HepG2 (cell line): Measurements from ENCODE around the gene SP6. TPM values are rescaled to one million over a fixed set of nuclear protein-coding genes. Genes with fewer than 3 reads are reported as not detected.

Source experiments
- BRCA1 ChIP-seq: sonication (generic); formaldehyde crosslinking; IDR thresholded peaks from 2 replicates; pipeline ENCODE4 v1.4.0; 2020; ENCODE audit warnings: missing genetic modification reagents
- CEBPB ChIP-seq: IDR thresholded peaks from 2 replicates; pipeline ENCODE4 v1.6.1; 2011; ENCODE audit warnings: low read depth, low read length, improper control_type of control experiment, borderline replicate concordance
- DZIP1 ChIP-seq: sonication (generic); formaldehyde crosslinking; IDR thresholded peaks from 2 replicates; pipeline ENCODE4 v1.5.0; 2020; ENCODE audit warnings: mild to moderate bottlenecking, missing genetic modification reagents
- FOXK2 ChIP-seq: fragments of 450-650 bp; IDR thresholded peaks from 2 replicates; pipeline ENCODE4 v1.6.1; 2016
- IRF2 ChIP-seq: IDR thresholded peaks from 2 replicates; pipeline ENCODE4 v1.6.1; 2018; ENCODE audit warnings: missing genetic modification reagents, missing compliant biosample characterization
- KLF13 ChIP-seq: sonication (generic); formaldehyde crosslinking; IDR thresholded peaks from 2 replicates; pipeline ENCODE4 v1.4.0; 2020; ENCODE audit warnings: mild to moderate bottlenecking, missing genetic modification reagents
- KMT2A ChIP-seq: sonication (generic); formaldehyde crosslinking; IDR thresholded peaks from 2 replicates; pipeline ENCODE4 v1.4.0; 2020; ENCODE audit warnings: missing genetic modification reagents
- NFKBIZ ChIP-seq: IDR thresholded peaks from 2 replicates; pipeline ENCODE4 v1.6.1; 2018; ENCODE audit warnings: missing genetic modification reagents, missing compliant biosample characterization
- NR1H2 ChIP-seq: sonication (generic); formaldehyde crosslinking; IDR thresholded peaks from 2 replicates; pipeline ENCODE4 v1.8.1; 2022; ENCODE audit warnings: low read depth, missing genetic modification reagents, borderline replicate concordance
- NR3C1 ChIP-seq: sonication (generic); formaldehyde crosslinking; IDR thresholded peaks from 2 replicates; pipeline ENCODE4 v1.4.0; 2020; ENCODE audit warnings: missing genetic modification reagents
- PAF1 ChIP-seq: IDR thresholded peaks from 2 replicates; pipeline ENCODE4 v1.6.1; 2016; ENCODE audit warnings: missing genetic modification reagents, missing compliant biosample characterization
- SAFB2 ChIP-seq: sonication (generic); formaldehyde crosslinking; IDR thresholded peaks from 2 replicates; pipeline ENCODE4 v1.5.1; 2020; ENCODE audit warnings: missing genetic modification reagents, low read depth, mild to moderate bottlenecking, borderline replicate concordance
- THYN1 ChIP-seq: sonication (generic); formaldehyde crosslinking; IDR thresholded peaks from 2 replicates; pipeline ENCODE4 v1.8.1; 2023; ENCODE audit warnings: low read depth, mild to moderate bottlenecking, moderate library complexity, missing genetic modification reagents, borderline replicate concordance
- XBP1 ChIP-seq: sonication (generic); formaldehyde crosslinking; IDR thresholded peaks from 2 replicates; pipeline ENCODE4 v1.5.0; 2020; ENCODE audit warnings: missing genetic modification reagents
- ZC3H13 ChIP-seq: sonication (generic); formaldehyde crosslinking; IDR thresholded peaks from 2 replicates; pipeline ENCODE4 v1.8.1; 2023; ENCODE audit warnings: mild to moderate bottlenecking, missing genetic modification reagents, moderate library complexity
- ZFP36L2 ChIP-seq: sonication (generic); formaldehyde crosslinking; IDR thresholded peaks from 2 replicates; pipeline ENCODE4 v1.4.0; 2020; ENCODE audit warnings: missing genetic modification reagents
- ZNF224 ChIP-seq: sonication (generic); formaldehyde crosslinking; IDR thresholded peaks from 2 replicates; pipeline ENCODE4 v1.5.0; 2020; ENCODE audit warnings: mild to moderate bottlenecking, missing genetic modification reagents
- ZNF275 ChIP-seq: sonication (generic); formaldehyde crosslinking; IDR thresholded peaks from 2 replicates; pipeline ENCODE4 v1.8.0; 2022; ENCODE audit warnings: missing genetic modification reagents, mild to moderate bottlenecking, inconsistent platforms, borderline replicate concordance
- ZNF282 ChIP-seq: fragments of 450-650 bp; IDR thresholded peaks from 2 replicates; pipeline ENCODE4 v1.6.1; 2018; ENCODE audit not compliant: partially characterized antibody
- ZNF333 ChIP-seq: sonication (generic); formaldehyde crosslinking; IDR thresholded peaks from 2 replicates; pipeline ENCODE4 v1.4.0; 2020; ENCODE audit warnings: mild to moderate bottlenecking, missing genetic modification reagents, borderline replicate concordance
- ZNF781 ChIP-seq: sonication (generic); formaldehyde crosslinking; IDR thresholded peaks from 2 replicates; pipeline ENCODE4 v1.5.1; 2020; ENCODE audit warnings: borderline replicate concordance, mild to moderate bottlenecking, missing genetic modification reagents; ENCODE audit errors: not compliant biosample characterization
- polyA plus RNA-seq, 8 experiments: library from polyadenylated mRNA; depleted of rRNA in 3 of 8; stranded (reverse) in 7 of 8; unstranded in 1 of 8; fragments of >200 nt; fragmentation: Illumina TruSeq in 4 of 8; extraction: Trizol in 4 of 8; gene quantifications; 2 replicates each; pipeline versions ENCODE4 v1.2.1 to v1.2.3, GENCODE V29; 2011 to 2016; ENCODE audit warnings: low read depth in 4 of 8, missing spikeins in 1 of 8, mixed read lengths in 1 of 8; ENCODE audit not compliant: insufficient read depth in 1 of 8
- total RNA-seq, 5 experiments: library from RNA; depleted of rRNA; stranded (reverse); fragments of >200 nt; fragmentation: Illumina TruSeq; extraction: Trizol; gene quantifications; 2 replicates each; pipeline ENCODE4 v1.2.3, GENCODE V29; 2016; ENCODE audit warnings: low read depth in 1 of 5
- TF ChIP-seq, protein P1 (sequence below): sonication (generic); formaldehyde crosslinking; IDR thresholded peaks from 2 replicates; pipeline ENCODE4; 2020; ENCODE audit warnings: missing genetic modification reagents, mild to moderate bottlenecking, borderline replicate concordance
- TF ChIP-seq, protein P2 (sequence below): sonication (generic); formaldehyde crosslinking; IDR thresholded peaks from 2 replicates; pipeline ENCODE4 v1.5.0; 2020; ENCODE audit warnings: mild to moderate bottlenecking, missing genetic modification reagents, moderate library complexity

The SP6 gene
- total and polyA plus RNA-seq, 2 of the 13 experiments (the other 11 are each of a cell fraction or from before 2014, with no cell fraction given) = 0.07 TPM

DNA sequence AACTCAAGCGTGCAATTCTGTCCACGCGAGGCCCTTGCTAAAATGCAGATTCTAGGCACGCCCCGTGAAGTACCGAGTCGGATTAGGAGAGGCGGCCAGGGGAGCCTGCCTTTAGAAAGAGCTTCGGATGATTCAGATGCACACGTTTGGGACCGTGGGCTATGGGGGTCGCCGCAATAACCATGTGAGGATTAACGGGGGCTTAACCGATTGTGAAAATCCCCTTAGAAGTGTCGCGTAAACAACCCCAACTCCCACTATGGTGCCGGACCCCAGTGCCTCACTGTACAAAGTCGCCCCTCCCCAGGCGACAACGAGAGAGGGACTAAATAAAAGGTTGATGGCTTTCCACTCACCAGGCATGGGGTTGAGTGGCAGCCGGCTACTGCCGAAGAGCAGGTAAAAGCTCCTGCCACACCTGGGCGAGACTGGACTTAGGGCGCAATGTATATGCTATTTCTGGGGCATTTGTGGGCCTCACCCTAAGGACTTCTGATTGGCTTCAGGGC, 44.4 kb upstream of the SP6 start (continued):
- no peak for TF ChIP-seq ZNF275 (CRISPR knock-in tag)
- TF ChIP-seq ZNF781 (CRISPR knock-in tag) = no peak
- no peak; the same call in 1 of the 2 replicates for TF ChIP-seq KMT2A (CRISPR knock-in tag)
- no peak for TF ChIP-seq ZNF333 (CRISPR knock-in tag)
- TF ChIP-seq ZNF224 (CRISPR knock-in tag) = peak; percentile 75; the same call in 1 of the 2 replicates
- TF ChIP-seq KLF13 (CRISPR knock-in tag) = no peak
- no peak for TF ChIP-seq NR1H2
- peak; percentile 76; the same call in 1 of the 2 replicates for TF ChIP-seq THYN1 (CRISPR knock-in tag)
- TF ChIP-seq, protein P1, sequence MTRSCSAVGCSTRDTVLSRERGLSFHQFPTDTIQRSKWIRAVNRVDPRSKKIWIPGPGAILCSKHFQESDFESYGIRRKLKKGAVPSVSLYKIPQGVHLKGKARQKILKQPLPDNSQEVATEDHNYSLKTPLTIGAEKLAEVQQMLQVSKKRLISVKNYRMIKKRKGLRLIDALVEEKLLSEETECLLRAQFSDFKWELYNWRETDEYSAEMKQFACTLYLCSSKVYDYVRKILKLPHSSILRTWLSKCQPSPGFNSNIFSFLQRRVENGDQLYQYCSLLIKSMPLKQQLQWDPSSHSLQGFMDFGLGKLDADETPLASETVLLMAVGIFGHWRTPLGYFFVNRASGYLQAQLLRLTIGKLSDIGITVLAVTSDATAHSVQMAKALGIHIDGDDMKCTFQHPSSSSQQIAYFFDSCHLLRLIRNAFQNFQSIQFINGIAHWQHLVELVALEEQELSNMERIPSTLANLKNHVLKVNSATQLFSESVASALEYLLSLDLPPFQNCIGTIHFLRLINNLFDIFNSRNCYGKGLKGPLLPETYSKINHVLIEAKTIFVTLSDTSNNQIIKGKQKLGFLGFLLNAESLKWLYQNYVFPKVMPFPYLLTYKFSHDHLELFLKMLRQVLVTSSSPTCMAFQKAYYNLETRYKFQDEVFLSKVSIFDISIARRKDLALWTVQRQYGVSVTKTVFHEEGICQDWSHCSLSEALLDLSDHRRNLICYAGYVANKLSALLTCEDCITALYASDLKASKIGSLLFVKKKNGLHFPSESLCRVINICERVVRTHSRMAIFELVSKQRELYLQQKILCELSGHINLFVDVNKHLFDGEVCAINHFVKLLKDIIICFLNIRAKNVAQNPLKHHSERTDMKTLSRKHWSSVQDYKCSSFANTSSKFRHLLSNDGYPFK (CRISPR knock-in tag) = peak; percentile 78; the same call in 1 of the 2 replicates
- peak; percentile 8; the same call in 1 of the 2 replicates for TF ChIP-seq NFKBIZ
- TF ChIP-seq ZFP36L2 (CRISPR knock-in tag) = no peak; the same call in 1 of the 2 replicates
- TF ChIP-seq DZIP1 = peak; percentile 71; the same call in 1 of the 2 replicates
- TF ChIP-seq SAFB2 (CRISPR knock-in tag) = no peak
- TF ChIP-seq, protein P2, sequence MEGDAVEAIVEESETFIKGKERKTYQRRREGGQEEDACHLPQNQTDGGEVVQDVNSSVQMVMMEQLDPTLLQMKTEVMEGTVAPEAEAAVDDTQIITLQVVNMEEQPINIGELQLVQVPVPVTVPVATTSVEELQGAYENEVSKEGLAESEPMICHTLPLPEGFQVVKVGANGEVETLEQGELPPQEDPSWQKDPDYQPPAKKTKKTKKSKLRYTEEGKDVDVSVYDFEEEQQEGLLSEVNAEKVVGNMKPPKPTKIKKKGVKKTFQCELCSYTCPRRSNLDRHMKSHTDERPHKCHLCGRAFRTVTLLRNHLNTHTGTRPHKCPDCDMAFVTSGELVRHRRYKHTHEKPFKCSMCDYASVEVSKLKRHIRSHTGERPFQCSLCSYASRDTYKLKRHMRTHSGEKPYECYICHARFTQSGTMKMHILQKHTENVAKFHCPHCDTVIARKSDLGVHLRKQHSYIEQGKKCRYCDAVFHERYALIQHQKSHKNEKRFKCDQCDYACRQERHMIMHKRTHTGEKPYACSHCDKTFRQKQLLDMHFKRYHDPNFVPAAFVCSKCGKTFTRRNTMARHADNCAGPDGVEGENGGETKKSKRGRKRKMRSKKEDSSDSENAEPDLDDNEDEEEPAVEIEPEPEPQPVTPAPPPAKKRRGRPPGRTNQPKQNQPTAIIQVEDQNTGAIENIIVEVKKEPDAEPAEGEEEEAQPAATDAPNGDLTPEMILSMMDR = no peak
- TF ChIP-seq XBP1 (CRISPR knock-in tag) = 0 out of 2 replicates have a peak, but pooled peaks have one; percentile 18
- no peak for TF ChIP-seq PAF1 (CRISPR knock-in tag)
- TF ChIP-seq BRCA1 (CRISPR knock-in tag) = no peak
- TF ChIP-seq ZNF282 = no peak
- TF ChIP-seq FOXK2 = no peak
- no peak for TF ChIP-seq NR3C1 (CRISPR knock-in tag)
- no peak; the same call in 1 of the 2 replicates for TF ChIP-seq CEBPB
- peak; percentile 85 for TF ChIP-seq IRF2 (CRISPR knock-in tag)
- no peak for TF ChIP-seq ZC3H13 (CRISPR knock-in tag)
